GM13977 (cell line): ENCODE results near the gene NR5A1.

Source experiments
- DNase-seq: peaks from one replicate; pipeline ENCODE4 v3.0.0; 2012; ENCODE audit warnings: low spot score
- in situ Hi-C: fragments of 300-500 bp; cut with MboI; formaldehyde crosslinking; loops from one replicate; pipeline ENCODE4 v1.12.0; 2022; ENCODE audit warnings: low sequenced_read_pairs, low pct_unique_long_range_greater_than_20kb, mixed read lengths, inconsistent platforms; ENCODE audit not compliant: unreplicated experiment
- TF ChIP-seq, protein P1 (sequence below): IDR thresholded peaks from 2 replicates; pipeline ENCODE4 v1.5.1; 2012; ENCODE audit warnings: mild to moderate bottlenecking, control low read depth; ENCODE audit not compliant: insufficient read depth; ENCODE audit errors: extremely low read depth, missing control alignments

NR5A1 gene

DNA sequence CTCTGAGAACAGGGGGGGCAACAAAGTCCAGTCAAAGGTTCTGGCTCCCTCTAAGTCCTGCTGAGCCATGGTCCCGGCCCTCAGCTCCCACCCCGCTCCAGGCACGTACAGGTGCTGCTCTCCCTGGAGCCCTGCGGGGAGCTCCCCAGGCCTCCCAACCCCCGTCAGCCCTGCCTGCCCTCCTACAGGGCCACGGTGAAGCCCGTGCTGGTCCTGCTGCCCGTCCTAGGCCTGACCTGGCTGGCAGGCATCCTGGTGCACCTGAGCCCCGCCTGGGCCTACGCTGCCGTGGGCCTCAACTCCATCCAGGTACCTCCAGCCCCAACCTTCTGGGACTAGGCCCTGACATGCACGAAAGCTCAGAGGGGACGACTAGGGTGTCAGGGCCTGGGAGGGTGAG, 36.9 kb downstream of the NR5A1 start:
- in situ Hi-C loops = no loop called here
- TF ChIP-seq, protein P1, sequence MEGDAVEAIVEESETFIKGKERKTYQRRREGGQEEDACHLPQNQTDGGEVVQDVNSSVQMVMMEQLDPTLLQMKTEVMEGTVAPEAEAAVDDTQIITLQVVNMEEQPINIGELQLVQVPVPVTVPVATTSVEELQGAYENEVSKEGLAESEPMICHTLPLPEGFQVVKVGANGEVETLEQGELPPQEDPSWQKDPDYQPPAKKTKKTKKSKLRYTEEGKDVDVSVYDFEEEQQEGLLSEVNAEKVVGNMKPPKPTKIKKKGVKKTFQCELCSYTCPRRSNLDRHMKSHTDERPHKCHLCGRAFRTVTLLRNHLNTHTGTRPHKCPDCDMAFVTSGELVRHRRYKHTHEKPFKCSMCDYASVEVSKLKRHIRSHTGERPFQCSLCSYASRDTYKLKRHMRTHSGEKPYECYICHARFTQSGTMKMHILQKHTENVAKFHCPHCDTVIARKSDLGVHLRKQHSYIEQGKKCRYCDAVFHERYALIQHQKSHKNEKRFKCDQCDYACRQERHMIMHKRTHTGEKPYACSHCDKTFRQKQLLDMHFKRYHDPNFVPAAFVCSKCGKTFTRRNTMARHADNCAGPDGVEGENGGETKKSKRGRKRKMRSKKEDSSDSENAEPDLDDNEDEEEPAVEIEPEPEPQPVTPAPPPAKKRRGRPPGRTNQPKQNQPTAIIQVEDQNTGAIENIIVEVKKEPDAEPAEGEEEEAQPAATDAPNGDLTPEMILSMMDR = no peak
- no peak for DNase-seq

DNA sequence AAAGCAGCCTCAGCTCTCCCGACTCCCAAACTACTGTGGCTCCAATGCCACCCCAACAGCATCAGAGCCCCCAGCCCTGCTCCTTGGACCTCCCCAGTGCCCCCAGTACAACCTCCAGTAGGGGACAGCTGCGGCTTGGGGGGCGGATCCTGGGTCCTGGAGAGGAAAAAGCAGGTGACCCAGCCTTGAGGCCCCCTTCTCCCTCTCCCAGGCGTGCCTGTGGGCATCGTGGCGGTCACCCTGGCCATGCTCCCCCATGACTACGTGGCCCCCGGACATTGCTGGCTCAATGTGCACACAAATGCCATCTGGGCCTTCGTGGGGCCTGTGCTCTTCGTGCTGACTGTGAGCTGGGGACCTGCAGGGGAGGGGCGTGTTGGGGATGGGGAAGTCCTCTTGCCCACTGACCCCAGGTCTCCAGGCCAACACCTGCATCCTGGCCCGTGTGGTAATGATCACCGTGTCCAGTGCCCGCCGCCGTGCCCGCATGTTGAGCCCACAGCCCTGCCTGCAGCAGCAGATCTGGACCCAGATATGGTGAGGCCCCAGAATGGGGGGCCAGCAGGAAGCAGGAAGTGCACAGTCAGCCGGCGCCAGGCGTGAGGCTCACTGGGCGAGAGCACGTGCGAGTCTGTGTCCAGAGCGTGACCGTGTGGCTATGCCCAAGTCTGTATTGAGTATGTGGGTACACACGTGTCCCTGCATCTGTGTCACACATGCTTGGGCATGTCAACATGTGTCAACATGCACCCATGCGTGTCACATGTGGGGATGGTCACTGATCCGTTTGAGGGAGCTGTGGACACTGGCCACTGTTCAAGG, 38.0 kb downstream of the NR5A1 start:
- in situ Hi-C loops = no loop called here
- TF ChIP-seq, protein P1 = no peak
- DNase-seq = no peak

DNA sequence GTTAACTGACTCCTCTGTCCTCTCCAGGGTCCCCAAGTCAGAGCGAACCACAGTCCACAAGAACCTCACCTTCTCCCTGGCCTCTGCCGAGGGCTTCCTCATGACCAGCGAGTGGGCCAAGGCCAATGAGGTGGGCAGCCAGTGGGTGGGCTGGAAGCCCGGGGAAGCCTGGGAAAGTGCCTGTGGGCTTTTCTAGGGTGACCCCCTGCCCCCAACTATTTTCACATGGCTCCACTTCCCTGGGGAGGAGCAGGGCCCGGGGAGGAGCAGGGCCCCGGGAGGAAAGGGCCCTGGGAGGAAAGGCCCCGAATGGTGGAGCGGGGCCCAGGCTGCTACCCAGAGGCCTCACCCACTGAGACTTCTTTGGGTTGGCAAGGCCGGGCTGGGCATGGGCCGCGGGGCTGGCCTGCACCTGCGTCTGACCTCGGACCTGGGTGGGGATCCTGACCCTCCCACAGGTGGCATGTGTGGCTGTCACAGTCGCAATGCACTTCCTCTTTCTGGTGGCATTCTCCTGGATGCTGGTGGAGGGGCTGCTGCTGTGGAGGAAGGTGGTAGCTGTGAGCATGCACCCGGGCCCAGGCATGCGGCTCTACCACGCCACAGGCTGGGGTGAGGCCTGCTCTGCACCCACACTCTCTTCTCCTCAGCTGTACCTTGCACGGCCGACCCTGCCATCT, 39.0 kb downstream of the NR5A1 start:
- in situ Hi-C loops = no loop called here
- TF ChIP-seq, protein P1 = no peak
- no peak for DNase-seq

DNA sequence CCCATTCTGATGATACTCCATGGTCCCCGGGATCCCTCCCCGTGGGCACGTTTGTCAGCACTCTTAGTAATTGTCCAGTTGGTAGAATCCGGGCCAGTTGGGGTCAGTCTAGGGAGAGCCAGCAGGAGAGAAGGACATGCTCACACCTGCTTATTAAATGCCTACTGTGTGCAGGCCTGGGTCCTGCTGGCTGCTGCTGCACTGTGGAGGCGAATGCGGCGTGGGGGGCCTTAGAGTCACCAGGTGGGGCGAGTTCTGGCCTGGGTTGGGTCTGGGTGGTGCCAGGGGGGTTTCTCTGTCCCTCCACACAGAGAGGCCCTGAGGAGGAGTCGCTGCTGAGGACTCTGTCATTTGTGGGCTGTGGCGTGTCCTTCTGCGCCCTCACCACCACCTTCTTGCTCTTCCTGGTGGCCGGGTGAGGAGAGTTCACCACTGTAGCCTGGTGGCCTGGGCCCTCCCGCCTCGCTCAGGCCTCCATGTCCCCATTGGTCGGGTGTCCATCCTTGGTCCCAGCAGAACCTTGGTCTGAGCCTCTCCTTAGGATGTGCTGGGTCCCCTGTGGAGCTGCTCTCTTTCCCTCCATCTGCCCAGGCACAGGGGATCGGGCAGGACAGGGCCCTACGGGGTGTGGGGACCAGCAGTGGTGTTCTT, 39.7 kb downstream of the NR5A1 start:
- in situ Hi-C loops = no loop called here
- TF ChIP-seq, protein P1 = no peak
- no peak for DNase-seq

DNA sequence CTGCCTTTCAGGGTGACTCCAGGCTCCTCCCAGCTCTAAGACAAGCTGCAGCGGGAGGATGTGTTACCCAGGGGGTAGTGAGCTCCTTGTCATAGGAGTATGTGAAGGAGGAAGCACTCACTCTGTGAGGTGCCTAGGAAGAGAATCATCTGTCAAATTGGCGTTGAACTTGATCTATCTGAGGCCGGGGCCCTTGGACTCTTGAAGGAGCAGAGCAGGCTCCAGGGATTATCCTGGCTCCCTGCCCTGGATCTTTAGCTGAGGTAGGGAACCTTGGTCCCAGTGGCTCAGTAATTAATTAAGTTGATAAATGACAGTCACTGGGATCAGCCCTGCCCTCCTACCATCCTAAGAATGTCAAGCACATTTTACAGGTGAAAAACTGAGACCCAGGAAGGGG, 41.5 kb downstream of the NR5A1 start:
- in situ Hi-C loops = no loop called here

DNA sequence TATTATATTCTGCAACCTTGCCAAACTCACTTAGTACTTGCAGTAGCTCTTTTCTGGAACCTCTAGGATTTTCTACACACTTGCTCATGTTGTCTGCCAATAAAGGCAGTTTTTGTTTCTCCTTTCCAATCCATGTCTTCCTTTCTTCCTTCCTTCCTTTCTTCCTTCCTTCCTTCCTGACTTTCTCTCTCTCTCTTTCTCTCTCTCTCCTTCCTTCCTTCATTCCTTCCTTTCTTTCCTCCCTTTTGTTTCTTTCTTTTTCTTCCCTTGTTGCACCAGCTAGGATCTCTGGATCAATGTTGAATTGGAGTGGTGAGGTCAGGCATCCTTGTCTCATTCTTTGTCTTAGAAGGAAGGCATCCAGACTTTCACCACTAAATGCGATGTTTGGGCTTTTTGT, 44.5 kb downstream of the NR5A1 start:
- in situ Hi-C loops = no loop called here
- TF ChIP-seq, protein P1 = no peak
- no peak for DNase-seq

More for the DNA sequence above, 41.5 kb downstream of the NR5A1 start:
- TF ChIP-seq, protein P1 = no peak
- no peak for DNase-seq
